ENCODE results near the gene RHBDD1.

Gene RHBDD1

DNA sequence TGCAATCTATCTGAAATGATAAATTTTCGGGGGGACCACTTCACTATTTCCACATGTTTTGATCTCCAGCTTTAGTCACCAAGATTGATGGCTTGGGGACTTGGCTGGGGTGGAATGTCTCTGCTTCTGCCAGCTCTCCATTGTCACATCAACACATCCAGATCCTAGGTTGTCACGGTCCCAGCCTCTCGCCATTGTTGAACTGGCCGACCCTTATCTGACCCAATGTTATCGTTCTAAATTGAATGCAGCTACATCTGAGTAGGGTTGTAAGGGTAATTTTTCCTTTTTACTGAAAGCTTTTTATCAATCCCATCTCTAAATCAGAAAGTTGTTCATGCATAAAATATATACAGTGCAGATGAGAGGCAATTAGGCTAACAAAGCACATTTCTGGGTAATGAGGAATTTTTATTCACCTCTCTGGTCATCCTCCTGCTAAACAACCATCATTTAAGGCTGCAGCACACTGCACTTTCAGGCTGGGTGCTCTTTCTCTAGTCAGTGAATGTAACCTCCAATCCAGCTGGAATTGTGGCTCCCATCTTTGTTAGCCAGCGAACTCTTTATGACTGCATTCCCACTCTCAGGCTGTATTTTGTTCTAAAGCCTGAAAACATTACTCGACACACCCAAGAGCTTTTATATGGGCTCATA lies 200.0 kb downstream of the RHBDD1 start:
- no peak for TF ChIP-seq CTCF (IDR thresholded peaks at IDR 0.05; ENCODE audit: low read depth, low read length, missing control alignments)

GRCh38 chr2:227036527-227036926 lies 200.7 kb downstream of the RHBDD1 start:
- no peak overlapping the region for H3K4me3 ChIP-seq (replicated peaks; ENCODE audit: low read depth, low read length)
- DNase-seq (ENCODE audit: extremely low read depth, low read depth) = no peak
- TF ChIP-seq CTCF (IDR thresholded peaks at IDR 0.05; ENCODE audit: low read depth, low read length, missing control alignments) = no peak

More for the DNA sequence above, 200.0 kb downstream of the RHBDD1 start:
- no peak overlapping the region for H3K4me3 ChIP-seq (replicated peaks; ENCODE audit: low read depth, low read length)
- no peak for DNase-seq (ENCODE audit: extremely low read depth, low read depth)

DNA sequence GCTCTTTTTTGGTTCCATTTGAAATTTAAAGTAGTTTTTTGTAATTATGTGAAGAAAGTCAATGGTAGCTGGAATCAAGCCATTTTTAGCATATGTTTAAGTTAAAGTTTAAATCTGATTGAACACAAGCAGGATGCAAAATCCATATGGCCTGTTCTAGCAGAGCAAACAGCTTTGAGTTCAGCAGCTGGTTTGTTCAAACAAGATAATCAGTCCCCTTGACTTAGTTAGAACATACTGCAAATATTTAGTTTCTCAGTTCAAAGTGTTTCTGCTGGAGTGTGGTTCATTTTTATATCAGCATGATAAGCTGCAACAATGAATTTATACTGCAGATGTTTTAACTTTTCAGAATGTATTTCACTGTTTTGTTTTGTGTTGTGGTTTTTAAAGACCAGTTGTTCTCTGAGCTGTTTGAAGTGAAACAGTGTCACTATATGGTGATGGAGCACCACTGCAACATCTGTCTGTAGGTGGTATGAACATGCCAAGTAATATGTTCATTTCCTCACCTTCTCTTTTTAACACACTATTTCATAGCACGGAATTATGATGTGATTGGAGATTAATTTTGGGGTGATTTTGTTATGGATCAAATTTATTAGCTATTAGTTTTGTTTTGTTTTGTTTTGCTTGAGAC lies 202.8 kb downstream of the RHBDD1 start:
- no peak for DNase-seq (ENCODE audit: extremely low read depth, low read depth)

GRCh38 chr2:227043981-227044380 lies 208.1 kb downstream of the RHBDD1 start:
- TF ChIP-seq CTCF (IDR thresholded peaks at IDR 0.05; ENCODE audit: low read depth, low read length, missing control alignments) = no peak
- DNase-seq (ENCODE audit: extremely low read depth, low read depth) = no peak
- no peak overlapping the region for H3K4me3 ChIP-seq (replicated peaks; ENCODE audit: low read depth, low read length)

More for the DNA sequence above, 202.8 kb downstream of the RHBDD1 start:
- no peak for TF ChIP-seq CTCF (IDR thresholded peaks at IDR 0.05; ENCODE audit: low read depth, low read length, missing control alignments)
- no peak overlapping the region for H3K4me3 ChIP-seq (replicated peaks; ENCODE audit: low read depth, low read length)

Measured in HFF-Myc (cell line).